ENCODE data around the gene EEF1AKMT1. TPM values are rescaled to one million over a fixed set of nuclear protein-coding genes. Genes with fewer than 3 reads are reported as not detected.
A peak's percentile ranks its signal among the peaks of the same experiment; 100 is the strongest.

Gene EEF1AKMT1
- total RNA-seq, 1 experiment from 2014 or later, result 6.1 TPM

DNA sequence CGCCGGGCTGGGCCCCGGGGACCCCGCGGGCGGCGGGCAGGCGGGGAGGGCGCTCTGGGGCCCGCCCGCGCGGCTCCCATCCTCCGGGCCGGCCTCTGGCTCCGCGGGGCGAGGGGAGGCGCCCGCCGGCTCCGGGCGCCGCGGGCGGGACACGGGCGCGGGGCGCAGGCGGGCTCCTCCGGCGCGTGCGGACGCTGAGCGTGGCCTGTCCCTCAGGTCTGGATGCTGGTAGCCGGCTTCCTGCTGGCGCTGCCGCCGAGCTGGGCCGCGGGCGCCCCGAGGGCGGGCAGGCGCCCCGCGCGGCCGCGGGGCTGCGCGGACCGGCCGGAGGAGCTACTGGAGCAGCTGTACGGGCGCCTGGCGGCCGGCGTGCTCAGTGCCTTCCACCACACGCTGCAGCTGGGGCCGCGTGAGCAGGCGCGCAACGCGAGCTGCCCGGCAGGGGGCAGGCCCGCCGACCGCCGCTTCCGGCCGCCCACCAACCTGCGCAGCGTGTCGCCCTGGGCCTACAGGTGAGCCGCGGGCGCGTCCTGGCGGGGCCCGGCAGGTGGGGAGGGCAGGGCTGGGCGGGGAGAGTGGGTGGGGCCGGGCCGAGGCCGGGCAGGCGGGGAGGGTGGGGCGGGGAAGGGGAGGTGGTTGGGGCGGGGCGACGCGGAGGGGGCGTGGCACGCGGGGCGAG, 69.8 kb downstream of the EEF1AKMT1 start:
- Mint-ChIP-seq H3K4me3 (peak overlapping the region in 1 of 2 experiments; percentile 80; a peak in 2 of 5 replicates), H3K27ac (no peak overlapping the region), H3K36me3 (ENCODE audit: insufficient read depth in 1 of 3, low read depth in 3 of 3) (no peaks in the 10 kb centered on the region; a peak in 1 of 7 replicates), H3K4me1 (peaks cover 13% of the 10 kb centered on the region in 2 experiments), H3K9me3 (no peaks in the 10 kb centered on the region), H3K27me3 (ENCODE audit: low read depth) (peaks cover 55% of the 10 kb centered on the region)
- H4K8ac ChIP-seq (replicated peaks; ENCODE audit: insufficient read length, low read depth, low read length), result no peak overlapping the region
- no peak overlapping the region for H2AFZ ChIP-seq (ENCODE audit: low read length)
- H3K4ac ChIP-seq (ENCODE audit: low read depth, low read length), result no peak overlapping the region
- no peak overlapping the region for H2BK5ac ChIP-seq (ENCODE audit: insufficient read length, low read length)
- no peaks in the 10 kb centered on the region for H3K4me1 ChIP-seq (ENCODE audit: insufficient read depth, low read length)
- H3K18ac ChIP-seq (ENCODE audit: insufficient read length, low read depth, low read length), result no peak overlapping the region
- no peak overlapping the region for H2AK5ac ChIP-seq (ENCODE audit: insufficient read length, low read length)
- H4K20me1 ChIP-seq (ENCODE audit: control insufficient read depth, insufficient read depth, insufficient read length), result no peaks in the 10 kb centered on the region
- H2BK15ac ChIP-seq (ENCODE audit: low read depth, low read length), result no peak overlapping the region
- H3K23ac ChIP-seq (ENCODE audit: insufficient read length, low read depth, low read length), result no peak overlapping the region
- H3K27me3 ChIP-seq (ENCODE audit: insufficient read depth, low read length), result peaks cover 6% of the 10 kb centered on the region; the same call in 1 of the 2 replicates
- H3K79me1 ChIP-seq (ENCODE audit: insufficient read depth, low read depth, low read length, poor library complexity, severe bottlenecking), result no peaks in the 10 kb centered on the region
- H3K4me2 ChIP-seq (ENCODE audit: insufficient read depth, insufficient read length, low read length), result peak overlapping the region; percentile 32
- H3K27ac ChIP-seq (ENCODE audit: insufficient read length, low read depth, low read length), result no peak overlapping the region
- H3K23me2 ChIP-seq (ENCODE audit: insufficient read length, low read depth, low read length, poor library complexity, severe bottlenecking), result peaks cover 9% of the 10 kb centered on the region
- no peak overlapping the region for H4K91ac ChIP-seq (ENCODE audit: insufficient read length, low read depth, low read length)
- no peak overlapping the region for H3K14ac ChIP-seq (ENCODE audit: insufficient read depth, low read length)
- H3K56ac ChIP-seq (ENCODE audit: insufficient read length, low read depth, low read length), result no peak overlapping the region
- no peaks in the 10 kb centered on the region for H3K9me3 ChIP-seq (ENCODE audit: control insufficient read depth, low read depth, low read length)
- H2BK12ac ChIP-seq (ENCODE audit: insufficient read length, low read depth, low read length), result no peak overlapping the region
- no peaks in the 10 kb centered on the region for H3K79me2 ChIP-seq (ENCODE audit: insufficient read depth, low read length)
- no peak overlapping the region for H2BK120ac ChIP-seq (ENCODE audit: low read depth, low read length, poor library complexity, severe bottlenecking)
- H4K5ac ChIP-seq (ENCODE audit: insufficient read length, low read depth, low read length), result no peak overlapping the region
- H3T11ph ChIP-seq (ENCODE audit: low read length), result no peak overlapping the region
- no peak overlapping the region for H2BK20ac ChIP-seq (ENCODE audit: low read depth, low read length, poor library complexity, severe bottlenecking)
- no peak overlapping the region for H3K9ac ChIP-seq (ENCODE audit: extremely low read depth, insufficient read length, low read length)
- DNase-seq, result peak; percentile 83
- TF ChIP-seq, protein P1, sequence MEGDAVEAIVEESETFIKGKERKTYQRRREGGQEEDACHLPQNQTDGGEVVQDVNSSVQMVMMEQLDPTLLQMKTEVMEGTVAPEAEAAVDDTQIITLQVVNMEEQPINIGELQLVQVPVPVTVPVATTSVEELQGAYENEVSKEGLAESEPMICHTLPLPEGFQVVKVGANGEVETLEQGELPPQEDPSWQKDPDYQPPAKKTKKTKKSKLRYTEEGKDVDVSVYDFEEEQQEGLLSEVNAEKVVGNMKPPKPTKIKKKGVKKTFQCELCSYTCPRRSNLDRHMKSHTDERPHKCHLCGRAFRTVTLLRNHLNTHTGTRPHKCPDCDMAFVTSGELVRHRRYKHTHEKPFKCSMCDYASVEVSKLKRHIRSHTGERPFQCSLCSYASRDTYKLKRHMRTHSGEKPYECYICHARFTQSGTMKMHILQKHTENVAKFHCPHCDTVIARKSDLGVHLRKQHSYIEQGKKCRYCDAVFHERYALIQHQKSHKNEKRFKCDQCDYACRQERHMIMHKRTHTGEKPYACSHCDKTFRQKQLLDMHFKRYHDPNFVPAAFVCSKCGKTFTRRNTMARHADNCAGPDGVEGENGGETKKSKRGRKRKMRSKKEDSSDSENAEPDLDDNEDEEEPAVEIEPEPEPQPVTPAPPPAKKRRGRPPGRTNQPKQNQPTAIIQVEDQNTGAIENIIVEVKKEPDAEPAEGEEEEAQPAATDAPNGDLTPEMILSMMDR (conservative IDR thresholded peaks at IDR 0.05), result peak; percentile 51; the same call in 2 of the 3 replicates
- WGBS (ENCODE audit: extremely low coverage, insufficient read length, low lambda C conversion rate), result no CpG with 5 or more reads among the region's 98 CpGs

Data from H9 (cell line).